ENCODE measurements around the gene GTF3C5. TPM values are rescaled to one million over a fixed set of nuclear protein-coding genes. Genes with fewer than 3 reads are reported as not detected.
"Not testable (repeated sequence)": the region's sequence is repeated elsewhere in the genome, so short reads cannot be mapped to it uniquely, and the experiment has no call there.

The GTF3C5 gene
- total RNA-seq, 1 experiment from 2014 or later: 79.6 TPM

GRCh38 chr9:133090187-133090586 lies 59.4 kb downstream of the GTF3C5 start:
- H3K36me3 ChIP-seq (ENCODE audit: low read depth): no peaks in the 10 kb centered on the region
- no peaks in the 10 kb centered on the region for H3K79me2 ChIP-seq (ENCODE audit: low read depth)
- H3K4me1 ChIP-seq (replicated peaks; ENCODE audit: insufficient read depth): no peaks in the 10 kb centered on the region
- H3K27me3 ChIP-seq (ENCODE audit: insufficient read depth, low read depth): no peaks in the 10 kb centered on the region
- H3K9me2 ChIP-seq (ENCODE audit: insufficient read depth): no peaks in the 10 kb centered on the region
- no peak for TF ChIP-seq CTCF (conservative IDR thresholded peaks at IDR 0.05)
- TF ChIP-seq EZH2 (IDR thresholded peaks at IDR 0.05; ENCODE audit: low read depth): no peak
- H2AFZ ChIP-seq: no peak overlapping the region
- DNase-seq: no peak
- ChIA-PET POLR2A (ENCODE audit: unreplicated experiment) (no interaction called here), CTCF (no interaction called here)
- H3K4me3 ChIP-seq: no peak overlapping the region
- no peaks in the 10 kb centered on the region for H3K9me3 ChIP-seq (ENCODE audit: insufficient read depth, low read depth)
- no peak overlapping the region for H3K27ac ChIP-seq
- intact Hi-C loops (cut with micrococcal nuclease; ENCODE audit: unreplicated experiment): no loop called here
- no TSS peak for BruUV-seq (replicated peaks)
- H3F3A ChIP-seq (ENCODE audit: insufficient read depth, low read depth): no peaks in the 10 kb centered on the region
- no peak overlapping the region for H3K4me2 ChIP-seq
- H4K20me1 ChIP-seq (ENCODE audit: insufficient read depth): no peaks in the 10 kb centered on the region

- Histone ChIP-seq H3K4me1 (replicated peaks; ENCODE audit: insufficient read depth) (no peaks in the 10 kb centered on the region), H3K9me2 (ENCODE audit: insufficient read depth) (no peaks in the 10 kb centered on the region), H2AFZ (no peak overlapping the region), H3K9me3 (ENCODE audit: insufficient read depth, low read depth) (no peaks in the 10 kb centered on the region; the same call in 1 of the 2 replicates), H3K79me2 (ENCODE audit: low read depth) (no peaks in the 10 kb centered on the region), H3K27ac (no peak overlapping the region), H3F3A (ENCODE audit: insufficient read depth, low read depth) (no peaks in the 10 kb centered on the region), H3K36me3 (ENCODE audit: low read depth) (0 out of 2 replicates have a peak, but pooled peaks cover under 1% of the 10 kb centered on the region), H4K20me1 (ENCODE audit: insufficient read depth) (no peaks in the 10 kb centered on the region), H3K4me2 (no peak overlapping the region), H3K4me3 (no peak overlapping the region), H3K27me3 (ENCODE audit: insufficient read depth, low read depth) (no peaks in the 10 kb centered on the region)
- intact Hi-C loops (cut with micrococcal nuclease; ENCODE audit: unreplicated experiment): no loop called here
- BruUV-seq (replicated peaks): no TSS peak
- CTCF ChIA-PET: no interaction called here
- POLR2A ChIA-PET (ENCODE audit: unreplicated experiment): no interaction called here
- TF ChIP-seq CTCF (conservative IDR thresholded peaks at IDR 0.05) (no peak), EZH2 (IDR thresholded peaks at IDR 0.05; ENCODE audit: low read depth) (no peak)
- DNase-seq: no peak
These were observed 60.1 kb downstream of the GTF3C5 start for GRCh38 chr9:133090752-133091385.

GRCh38 chr9:133094351-133094750 lies 63.6 kb downstream of the GTF3C5 start:
- H3K4me1 ChIP-seq (replicated peaks; ENCODE audit: insufficient read depth); H3K4me3 ChIP-seq; H3K9me2 ChIP-seq (ENCODE audit: insufficient read depth); H3K79me2 ChIP-seq (ENCODE audit: low read depth); intact Hi-C loops (cut with micrococcal nuclease; ENCODE audit: unreplicated experiment); H3K27ac ChIP-seq; POLR2A ChIA-PET (ENCODE audit: unreplicated experiment); H3K4me2 ChIP-seq; H3F3A ChIP-seq (ENCODE audit: insufficient read depth, low read depth); H3K27me3 ChIP-seq (ENCODE audit: insufficient read depth, low read depth); DNase-seq; BruUV-seq (replicated peaks); H2AFZ ChIP-seq; H4K20me1 ChIP-seq (ENCODE audit: insufficient read depth): not testable (repeated sequence)
- CTCF ChIA-PET: interaction anchor here (0.6 kb wide), 1 partner anchor 28 kb away, joined by 8 read pairs; no protein-coding TSS in a partner anchor
- Histone ChIP-seq H3K36me3 (ENCODE audit: low read depth) (0 out of 2 replicates have a peak, but pooled peaks cover 20% of the 10 kb centered on the region), H3K9me3 (ENCODE audit: insufficient read depth, low read depth) (peaks cover 12% of the 10 kb centered on the region; the same call in 1 of the 2 replicates)

Data from PC-9 (cell line).